Muscle layer of colon (tissue), 2 donors: ENCODE measurements around the gene RIN3.

ENCODE experiments used
- H3K27ac ChIP-seq: one replicate; pipeline ENCODE4 v1.7.0; 2013; ENCODE audit warnings: low read depth, mild to moderate bottlenecking, low read length, moderate library complexity
- H3K27me3 ChIP-seq, 2 donors: one replicate each; pipeline ENCODE4 v1.7.0; 2013; ENCODE audit warnings: low read length in 2 of 2, mild to moderate bottlenecking in 2 of 2; ENCODE audit not compliant: insufficient read depth in 2 of 2, control insufficient read depth in 1 of 2
- H3K36me3 ChIP-seq: one replicate; pipeline ENCODE4 v1.7.0; 2013; ENCODE audit warnings: mild to moderate bottlenecking, low read length; ENCODE audit not compliant: insufficient read depth
- H3K4me1 ChIP-seq: one replicate; pipeline ENCODE4 v1.7.0; 2013; ENCODE audit warnings: mild to moderate bottlenecking, low read length; ENCODE audit not compliant: insufficient read depth
- H3K4me3 ChIP-seq, 2 donors: one replicate each; pipeline ENCODE4 v1.7.0; 2013; ENCODE audit warnings: low read length in 2 of 2, low read depth in 1 of 2, mild to moderate bottlenecking in 1 of 2, moderate library complexity in 1 of 2
- H3K9ac ChIP-seq: one replicate; pipeline ENCODE4 v1.7.0; 2013; ENCODE audit warnings: low read length
- H3K9me3 ChIP-seq: one replicate; pipeline ENCODE4 v1.7.0; 2013; ENCODE audit warnings: mild to moderate bottlenecking, low read length
- donor health status: abdominal sarcoma.
- donor health status: Adenocarcinoma of cecum.

Gene RIN3

GRCh38 chr14:92600318-92601053 lies 86.9 kb downstream of the RIN3 start:
- Histone ChIP-seq H3K9me3 (peaks cover 4% of the 10 kb centered on the region), H3K27me3 (no peaks in the 10 kb centered on the region), H3K4me3 (no peak overlapping the region), H3K9ac (no peak overlapping the region), H3K4me1 (peaks cover 51% of the 10 kb centered on the region), H3K36me3 (peaks cover 14% of the 10 kb centered on the region), H3K27ac (peak overlapping the region; percentile 66)

DNA sequence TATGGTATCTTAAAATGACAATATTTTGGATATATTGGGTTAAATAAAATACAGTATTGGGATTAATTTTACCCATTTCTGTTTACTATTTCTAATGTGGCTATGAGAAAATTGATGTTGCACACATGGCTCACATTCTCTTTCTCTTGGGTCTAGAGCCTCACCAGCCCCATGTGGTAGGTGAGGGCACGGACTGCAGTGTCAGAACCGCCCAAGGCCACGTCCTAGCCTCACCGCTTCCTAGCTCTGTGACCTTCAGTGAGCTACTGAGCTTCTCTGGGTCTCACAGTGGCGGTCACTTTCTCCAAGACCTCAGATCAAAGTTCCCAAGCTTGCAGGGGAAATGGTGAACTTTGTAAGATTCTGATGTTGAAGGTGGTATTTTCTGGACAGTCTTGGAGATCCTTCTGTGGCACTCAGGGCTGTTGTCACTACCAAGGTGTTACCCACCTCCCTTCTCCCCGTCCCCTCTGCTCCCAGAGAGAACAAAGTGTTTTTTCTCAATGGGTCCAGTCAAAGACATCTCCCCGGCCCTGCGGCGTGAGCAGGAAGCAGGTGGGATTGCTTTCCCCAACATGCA lies 87.6 kb downstream of the RIN3 start:
- Histone ChIP-seq H3K4me3 (no peak overlapping the region), H3K4me1 (peaks cover 56% of the 10 kb centered on the region), H3K36me3 (peaks cover 8% of the 10 kb centered on the region), H3K9me3 (peaks cover 4% of the 10 kb centered on the region), H3K27ac (peak overlapping the region; percentile 95), H3K9ac (peak overlapping the region; percentile 2), H3K27me3 (no peaks in the 10 kb centered on the region)

DNA sequence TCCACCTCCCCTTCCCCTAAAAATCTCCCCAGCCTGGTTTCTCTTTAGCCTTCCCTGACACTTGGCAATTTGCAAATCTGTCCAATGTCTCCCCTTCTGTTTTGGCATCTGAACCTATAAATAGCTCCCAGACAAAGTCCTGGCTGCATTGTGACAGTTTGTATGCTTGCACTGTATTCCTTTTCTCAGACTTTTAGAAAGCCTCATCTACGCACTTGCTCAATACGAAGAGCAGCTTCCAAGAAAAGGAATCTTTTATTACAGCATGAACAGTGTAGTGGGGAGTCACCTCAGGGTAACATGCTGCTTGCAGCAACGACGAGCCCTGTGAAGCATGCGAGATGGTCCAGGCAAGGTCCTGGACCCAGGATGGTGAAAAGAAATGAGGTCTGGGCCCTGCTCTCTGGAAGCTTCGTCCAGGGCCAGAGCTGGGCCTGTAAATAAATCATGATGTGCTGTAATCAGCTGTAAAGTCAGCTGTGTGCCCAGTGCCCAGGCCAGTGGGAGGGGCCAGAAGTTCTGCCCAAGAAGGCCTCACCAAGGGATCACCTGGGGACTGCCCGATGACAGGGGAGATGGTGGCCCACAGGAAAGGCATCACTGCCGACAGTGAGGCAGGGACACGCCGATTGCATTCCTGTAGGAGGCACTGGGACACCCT lies 88.3 kb downstream of the RIN3 start:
- H3K4me3 ChIP-seq, result no peak overlapping the region
- H3K9me3 ChIP-seq, result peaks cover 4% of the 10 kb centered on the region
- peak overlapping the region; percentile 95 for H3K27ac ChIP-seq
- H3K9ac ChIP-seq, result peak overlapping the region; percentile 35
- H3K4me1 ChIP-seq, result peaks cover 56% of the 10 kb centered on the region
- H3K36me3 ChIP-seq, result peaks cover 5% of the 10 kb centered on the region
- no peaks in the 10 kb centered on the region for H3K27me3 ChIP-seq

DNA sequence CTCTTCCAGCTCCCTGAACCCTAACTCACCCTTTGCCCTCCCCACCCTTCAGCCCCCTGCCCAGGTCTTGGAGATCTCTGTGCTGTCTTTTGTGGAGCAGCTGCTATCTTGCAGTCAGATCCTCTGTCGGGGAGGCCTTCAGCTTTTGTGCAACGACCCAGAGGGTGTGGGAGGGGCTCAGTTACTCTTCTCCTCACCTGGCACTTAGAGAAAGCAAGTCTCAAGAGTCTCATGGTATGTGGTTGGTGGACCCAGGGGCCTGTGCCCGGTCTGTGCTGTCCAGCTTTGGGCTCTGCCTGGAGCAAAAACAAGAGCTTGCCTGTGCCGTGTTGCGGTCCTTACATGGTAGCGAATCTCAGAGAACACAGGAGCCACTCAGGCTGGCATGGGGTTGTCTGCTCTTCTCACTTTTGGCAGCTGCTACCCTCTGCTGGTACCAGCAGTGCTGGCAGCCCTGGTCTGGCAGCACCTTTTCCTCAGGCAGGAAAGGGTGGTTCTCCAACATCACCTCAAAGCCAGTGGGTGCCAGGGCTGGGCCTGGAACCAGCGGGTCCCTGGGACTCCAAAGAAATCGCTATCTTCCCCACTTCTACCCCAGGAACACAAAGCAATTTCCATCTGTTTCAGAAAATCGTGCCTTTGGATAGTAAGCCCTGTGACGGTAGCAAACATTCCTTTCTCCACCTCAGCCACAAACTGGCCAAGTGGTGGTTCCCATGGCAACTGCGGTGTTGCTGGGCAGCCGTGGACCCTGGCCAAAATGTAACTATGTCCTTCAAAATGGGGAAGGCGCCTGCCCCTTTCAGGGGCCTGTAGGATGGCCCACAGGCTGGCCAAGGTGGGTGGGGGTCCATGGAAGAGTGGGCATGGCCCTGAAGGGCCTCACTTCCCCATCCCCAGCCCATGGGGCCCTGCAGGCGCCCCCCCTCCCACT lies 90.0 kb downstream of the RIN3 start:
- H3K9me3 ChIP-seq, result no peaks in the 10 kb centered on the region
- H3K27ac ChIP-seq, result peak overlapping the region; percentile 95
- H3K27me3 ChIP-seq, result no peaks in the 10 kb centered on the region
- H3K9ac ChIP-seq, result peak overlapping the region; percentile 52
- H3K4me3 ChIP-seq, result peak overlapping the region in 1 of 2 donors; percentile 4
- H3K4me1 ChIP-seq, result peaks cover 56% of the 10 kb centered on the region
- H3K36me3 ChIP-seq, result no peaks in the 10 kb centered on the region

DNA sequence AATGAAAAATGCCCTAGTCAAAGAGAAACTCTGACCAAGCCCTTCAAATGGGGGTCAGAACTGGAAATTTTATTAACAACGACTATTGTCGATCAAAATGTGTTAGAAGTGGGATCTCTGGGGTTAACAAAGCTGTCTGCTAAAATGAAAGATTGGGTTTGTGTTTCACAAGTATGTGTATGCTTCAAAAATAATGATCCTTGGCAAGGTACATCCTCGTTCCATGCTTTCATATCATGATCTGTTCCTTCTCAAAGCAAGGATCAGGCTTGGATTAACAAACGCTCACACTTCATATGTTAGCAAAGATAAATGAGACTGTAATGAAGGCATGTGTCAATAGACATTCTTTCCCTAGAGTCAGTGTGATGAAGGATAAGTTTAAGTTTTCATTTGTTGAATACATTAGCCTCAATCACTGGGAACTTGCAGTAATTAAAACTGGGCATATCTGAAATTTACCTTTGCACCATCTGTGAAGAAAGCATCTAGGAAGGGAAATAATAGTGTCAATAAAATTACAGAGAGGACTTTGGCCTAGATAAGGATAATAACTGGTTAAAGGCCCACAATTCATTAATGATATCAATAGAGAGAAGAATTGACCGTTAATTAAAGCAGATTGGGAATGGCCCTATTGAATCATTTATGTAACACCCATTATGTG lies 91.8 kb downstream of the RIN3 start:
- Histone ChIP-seq H3K36me3 (no peaks in the 10 kb centered on the region), H3K9ac (no peak overlapping the region), H3K9me3 (no peaks in the 10 kb centered on the region), H3K4me3 (no peak overlapping the region), H3K4me1 (peaks cover 62% of the 10 kb centered on the region), H3K27me3 (no peaks in the 10 kb centered on the region), H3K27ac (peak overlapping the region; percentile 95)

- H3K27ac ChIP-seq, result peak overlapping the region; percentile 30
- no peaks in the 10 kb centered on the region for H3K36me3 ChIP-seq
- peaks cover 57% of the 10 kb centered on the region for H3K4me1 ChIP-seq
- H3K9me3 ChIP-seq, result no peaks in the 10 kb centered on the region
- no peaks in the 10 kb centered on the region for H3K27me3 ChIP-seq
- H3K4me3 ChIP-seq, result no peak overlapping the region
- H3K9ac ChIP-seq, result no peak overlapping the region
Observed at GRCh38 chr14:92607251-92607650, 93.7 kb downstream of the RIN3 start.

DNA sequence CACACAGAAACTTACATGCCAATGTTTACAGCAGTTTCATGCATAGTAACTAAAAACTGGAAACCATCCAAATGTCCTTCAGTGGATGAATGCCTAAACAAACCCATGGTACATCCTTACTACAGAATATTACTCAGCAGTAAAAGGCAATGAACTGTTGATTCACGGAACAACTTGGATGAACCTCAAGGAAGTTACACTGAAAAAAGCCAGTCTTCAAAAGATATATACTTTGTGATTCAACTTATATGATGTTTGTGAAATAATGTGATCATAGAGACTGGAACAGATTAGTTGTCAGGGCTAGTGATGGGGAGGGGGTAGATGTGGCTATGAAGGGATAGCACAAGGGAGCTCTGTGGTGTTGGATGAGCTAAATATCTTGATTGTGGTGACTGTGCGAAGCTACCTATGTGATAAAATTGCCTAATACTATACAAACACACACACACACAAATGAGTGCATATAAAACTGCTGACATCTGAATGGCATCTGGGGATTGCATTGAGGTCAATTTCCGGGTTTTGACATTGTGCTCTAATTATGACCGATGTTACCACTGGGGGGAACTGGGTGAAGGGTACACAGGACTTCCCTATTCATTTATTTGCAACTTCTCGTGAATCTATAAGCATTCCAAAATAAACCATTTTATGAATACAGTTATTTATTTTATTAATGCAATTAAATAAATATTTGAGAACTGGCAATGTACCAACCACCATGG lies 94.3 kb downstream of the RIN3 start:
- Histone ChIP-seq H3K27me3 (no peaks in the 10 kb centered on the region), H3K4me3 (no peak overlapping the region), H3K36me3 (no peaks in the 10 kb centered on the region), H3K4me1 (peaks cover 56% of the 10 kb centered on the region), H3K9me3 (no peaks in the 10 kb centered on the region), H3K9ac (no peak overlapping the region), H3K27ac (peak overlapping the region; percentile 21)

GRCh38 chr14:92609955-92610354 lies 96.4 kb downstream of the RIN3 start:
- Histone ChIP-seq H3K4me1 (peaks cover 40% of the 10 kb centered on the region), H3K9me3 (no peaks in the 10 kb centered on the region), H3K27me3 (no peaks in the 10 kb centered on the region), H3K27ac (peak overlapping the region; percentile 60), H3K9ac (no peak overlapping the region), H3K4me3 (no peak overlapping the region), H3K36me3 (peaks cover under 1% of the 10 kb centered on the region)

DNA sequence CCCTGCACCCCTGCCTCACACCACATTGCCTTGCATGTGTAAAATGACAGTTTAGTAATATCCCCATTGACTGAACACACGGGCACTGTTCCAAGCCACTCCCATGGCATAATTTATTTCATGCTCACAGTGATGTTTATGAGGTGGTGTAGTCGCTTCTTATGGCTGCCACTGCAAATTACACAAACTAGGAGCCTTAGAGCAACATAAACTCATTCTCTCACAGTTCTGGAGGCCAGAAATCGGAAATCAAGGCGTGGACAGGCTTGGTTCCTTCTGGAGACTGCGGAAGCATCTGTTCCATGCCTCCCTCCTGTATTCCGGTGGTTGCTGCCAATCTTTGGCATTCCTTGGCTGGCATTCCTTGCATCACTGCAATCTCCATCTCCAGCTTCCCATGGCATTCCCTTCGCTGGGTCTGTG lies 97.3 kb downstream of the RIN3 start:
- Histone ChIP-seq H3K27ac (peak overlapping the region; percentile 65), H3K4me1 (peaks cover 31% of the 10 kb centered on the region)

DNA sequence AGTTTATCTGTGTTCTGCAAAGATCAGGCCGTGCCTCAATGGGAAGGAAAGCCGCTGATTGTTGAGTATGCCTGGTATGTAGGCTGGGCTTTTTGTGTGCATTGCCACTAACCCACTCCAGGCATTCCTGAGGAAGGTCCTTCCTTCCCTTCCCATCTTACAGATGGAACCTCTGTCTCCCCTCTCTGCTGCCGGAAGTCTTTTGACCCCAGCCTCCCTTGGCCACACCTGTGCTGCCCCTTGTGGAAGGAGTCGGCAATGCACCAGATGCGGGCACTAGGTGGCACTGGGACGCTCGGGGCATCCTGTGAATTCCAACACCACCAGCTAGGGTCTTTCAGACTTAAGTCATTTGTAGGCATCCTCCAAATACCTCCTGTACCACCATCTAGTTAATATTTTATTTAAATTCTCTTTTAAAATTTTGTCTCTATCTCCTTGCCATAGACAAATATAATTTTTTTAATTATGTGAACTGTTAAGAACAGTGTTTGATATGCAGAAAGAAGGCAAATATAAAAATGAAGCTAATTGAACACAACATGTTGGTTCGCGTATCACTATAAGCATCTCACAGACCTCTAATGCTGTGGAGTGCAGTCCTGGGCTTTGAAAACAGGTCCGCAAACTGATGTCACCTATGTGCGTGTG lies 99.6 kb downstream of the RIN3 start:
- Histone ChIP-seq H3K27me3 (no peaks in the 10 kb centered on the region), H3K27ac (no peak overlapping the region), H3K9me3 (no peaks in the 10 kb centered on the region), H3K4me1 (peaks cover 30% of the 10 kb centered on the region), H3K9ac (no peak overlapping the region), H3K36me3 (peaks cover 12% of the 10 kb centered on the region), H3K4me3 (no peak overlapping the region)

More for the DNA sequence above, 97.3 kb downstream of the RIN3 start:
- H3K27me3 ChIP-seq, result no peaks in the 10 kb centered on the region
- H3K9me3 ChIP-seq, result no peaks in the 10 kb centered on the region
- H3K4me3 ChIP-seq, result no peak overlapping the region
- H3K9ac ChIP-seq, result no peak overlapping the region
- H3K36me3 ChIP-seq, result peaks cover 9% of the 10 kb centered on the region
